ENCODE results near the gene KDM7A. TPM values are rescaled to one million over a fixed set of nuclear protein-coding genes. Genes with fewer than 3 reads are reported as not detected.

KDM7A gene
- total RNA-seq, 1 experiment from 2014 or later: 6.6 TPM

DNA sequence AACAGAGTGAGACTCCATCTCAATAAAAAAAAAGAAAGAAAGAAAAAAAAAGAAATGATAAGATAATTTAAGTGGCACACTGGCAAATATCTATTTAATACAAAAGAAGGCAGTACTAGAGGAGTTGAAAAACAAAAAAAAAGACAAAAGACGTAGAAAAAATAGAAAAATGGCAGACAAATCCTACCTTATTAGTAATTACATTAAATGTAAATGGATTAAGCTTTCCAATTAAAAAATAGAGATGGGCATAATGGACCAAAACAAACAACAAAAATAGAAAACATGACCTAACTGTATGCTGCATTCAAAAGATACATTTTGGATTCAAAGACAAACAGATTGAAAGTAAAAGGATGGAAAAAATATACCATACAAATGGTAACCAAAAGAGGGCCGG, 108.8 kb downstream of the KDM7A start:
- Histone ChIP-seq H3K79me2 (ENCODE audit: insufficient read depth, low read length) (no peaks in the 10 kb centered on the region), H3K27me3 (ENCODE audit: insufficient read depth, low read length) (no peaks in the 10 kb centered on the region; the same call in 1 of the 2 replicates), H2BK5ac (ENCODE audit: insufficient read length, low read length) (no peak overlapping the region), H2BK120ac (ENCODE audit: low read depth, low read length, poor library complexity, severe bottlenecking) (no peak overlapping the region), H3K4ac (ENCODE audit: low read depth, low read length) (no peak overlapping the region), H4K5ac (ENCODE audit: insufficient read length, low read depth, low read length) (no peak overlapping the region), H3K9me3 (ENCODE audit: control insufficient read depth, low read depth, low read length) (no peaks in the 10 kb centered on the region), H2BK20ac (ENCODE audit: low read depth, low read length, poor library complexity, severe bottlenecking) (no peak overlapping the region), H3K4me1 (ENCODE audit: insufficient read depth, low read length) (no peaks in the 10 kb centered on the region), H3K4me2 (ENCODE audit: insufficient read depth, insufficient read length, low read length) (no peak overlapping the region), H3K23ac (ENCODE audit: insufficient read length, low read depth, low read length) (no peak overlapping the region), H3K56ac (ENCODE audit: insufficient read length, low read depth, low read length) (no peak overlapping the region), H3K9ac (ENCODE audit: extremely low read depth, insufficient read length, low read length) (no peak overlapping the region), H3K23me2 (ENCODE audit: insufficient read length, low read depth, low read length, poor library complexity, severe bottlenecking) (no peaks in the 10 kb centered on the region), H3K27ac (ENCODE audit: insufficient read length, low read depth, low read length) (no peak overlapping the region), H2BK15ac (ENCODE audit: low read depth, low read length) (no peak overlapping the region), H3T11ph (ENCODE audit: low read length) (no peak overlapping the region), H4K91ac (ENCODE audit: insufficient read length, low read depth, low read length) (no peak overlapping the region), H4K8ac (replicated peaks; ENCODE audit: insufficient read length, low read depth, low read length) (no peak overlapping the region), H2AFZ (ENCODE audit: low read length) (no peak overlapping the region), H2AK5ac (ENCODE audit: insufficient read length, low read length) (no peak overlapping the region), H2BK12ac (ENCODE audit: insufficient read length, low read depth, low read length) (no peak overlapping the region), H4K20me1 (ENCODE audit: control insufficient read depth, insufficient read depth, insufficient read length) (no peaks in the 10 kb centered on the region), H3K14ac (ENCODE audit: insufficient read depth, low read length) (no peak overlapping the region), H3K79me1 (ENCODE audit: insufficient read depth, low read depth, low read length, poor library complexity, severe bottlenecking) (no peaks in the 10 kb centered on the region), H3K18ac (ENCODE audit: insufficient read length, low read depth, low read length) (no peak overlapping the region)
- no peak overlapping the region for H3K27ac Mint-ChIP-seq
- H3K4me1 Mint-ChIP-seq: 0 out of 4 replicates have a peak, but pooled peaks cover 0 to 3% of the 10 kb centered on the region in 2 experiments
- no CpG with 5 or more reads among the region's 2 CpGs for WGBS (ENCODE audit: extremely low coverage, insufficient read length, low lambda C conversion rate)
- peaks cover 16 to 17% of the 10 kb centered on the region in 2 experiments for H3K9me3 Mint-ChIP-seq
- peaks cover 2 to 21% (median 7%) of the 10 kb centered on the region in 3 experiments; a peak in 5 of 7 replicates for H3K36me3 Mint-ChIP-seq (ENCODE audit: insufficient read depth in 1 of 3, low read depth in 3 of 3)
- H3K4me3 Mint-ChIP-seq: no peak overlapping the region
- H3K27me3 Mint-ChIP-seq (ENCODE audit: low read depth): peaks cover 19% of the 10 kb centered on the region
- TF ChIP-seq, protein P1, sequence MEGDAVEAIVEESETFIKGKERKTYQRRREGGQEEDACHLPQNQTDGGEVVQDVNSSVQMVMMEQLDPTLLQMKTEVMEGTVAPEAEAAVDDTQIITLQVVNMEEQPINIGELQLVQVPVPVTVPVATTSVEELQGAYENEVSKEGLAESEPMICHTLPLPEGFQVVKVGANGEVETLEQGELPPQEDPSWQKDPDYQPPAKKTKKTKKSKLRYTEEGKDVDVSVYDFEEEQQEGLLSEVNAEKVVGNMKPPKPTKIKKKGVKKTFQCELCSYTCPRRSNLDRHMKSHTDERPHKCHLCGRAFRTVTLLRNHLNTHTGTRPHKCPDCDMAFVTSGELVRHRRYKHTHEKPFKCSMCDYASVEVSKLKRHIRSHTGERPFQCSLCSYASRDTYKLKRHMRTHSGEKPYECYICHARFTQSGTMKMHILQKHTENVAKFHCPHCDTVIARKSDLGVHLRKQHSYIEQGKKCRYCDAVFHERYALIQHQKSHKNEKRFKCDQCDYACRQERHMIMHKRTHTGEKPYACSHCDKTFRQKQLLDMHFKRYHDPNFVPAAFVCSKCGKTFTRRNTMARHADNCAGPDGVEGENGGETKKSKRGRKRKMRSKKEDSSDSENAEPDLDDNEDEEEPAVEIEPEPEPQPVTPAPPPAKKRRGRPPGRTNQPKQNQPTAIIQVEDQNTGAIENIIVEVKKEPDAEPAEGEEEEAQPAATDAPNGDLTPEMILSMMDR (conservative IDR thresholded peaks at IDR 0.05): no peak
- DNase-seq: no peak

Data from H9 (cell line).